ENCODE measurements around the gene PDGFB. TPM values are rescaled to one million over a fixed set of nuclear protein-coding genes. Genes with fewer than 3 reads are reported as not detected.

PDGFB gene
- total RNA-seq, 1 experiment from 2014 or later, result 2.9 TPM

GRCh38 chr22:39176714-39177455, 67.9 kb downstream of the PDGFB start:
- no peak overlapping the region for H3K4me3 ChIP-seq (ENCODE audit: low read length)

DNA sequence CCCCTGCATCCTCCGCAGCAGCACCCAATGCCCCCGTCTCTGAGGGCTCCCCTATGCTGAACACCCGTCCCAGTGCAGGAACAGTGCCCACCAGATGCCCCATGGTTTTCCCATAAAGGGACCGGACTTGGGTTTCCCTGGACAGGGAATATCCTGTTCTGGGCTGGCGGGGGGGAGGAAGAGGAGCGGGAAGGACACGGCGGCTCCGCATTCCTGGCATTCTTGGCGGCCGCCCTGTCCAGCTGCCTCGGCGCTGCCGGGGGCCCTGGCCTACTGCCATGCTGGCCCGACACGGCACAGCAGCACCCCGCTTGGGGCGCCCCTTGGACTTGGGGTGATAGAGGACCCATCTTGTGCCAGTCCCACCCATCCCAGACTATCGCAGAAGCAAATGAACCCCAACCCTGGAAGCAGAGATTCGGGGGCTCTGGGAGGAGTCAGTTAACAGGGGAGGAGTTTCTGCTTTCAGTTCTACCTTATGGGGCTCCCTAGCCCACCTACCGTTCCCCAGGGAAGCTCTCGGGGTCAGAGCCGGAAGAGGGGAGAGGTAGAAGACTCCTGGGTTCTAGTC, 68.6 kb downstream of the PDGFB start:
- no peaks in the 10 kb centered on the region for H3K9me2 ChIP-seq (replicated peaks; ENCODE audit: insufficient read depth, low read length)
- no peaks in the 10 kb centered on the region for H3K79me2 ChIP-seq (ENCODE audit: low read length)
- no peak overlapping the region for H3K4me3 ChIP-seq (ENCODE audit: low read length)
- no peak overlapping the region for H2AFZ ChIP-seq (ENCODE audit: low read length)
- H4K20me1 ChIP-seq (ENCODE audit: insufficient read depth, low read depth, low read length), result no peaks in the 10 kb centered on the region
- no peak overlapping the region for H3K27ac ChIP-seq (ENCODE audit: low read length)
- H3K9ac ChIP-seq (ENCODE audit: low read length), result no peak overlapping the region
- no peaks in the 10 kb centered on the region for H3K36me3 ChIP-seq (ENCODE audit: insufficient read depth, low read length)
- no peaks in the 10 kb centered on the region for H3K9me3 ChIP-seq (ENCODE audit: low read length)
- H3K4me1 ChIP-seq (ENCODE audit: low read length), result peaks cover 1% of the 10 kb centered on the region
- no peak for DNase-seq
- no peak overlapping the region for H3K4me2 ChIP-seq (ENCODE audit: low read depth, low read length, poor library complexity, severe bottlenecking)
- no peaks in the 10 kb centered on the region for H3K27me3 ChIP-seq (ENCODE audit: low read length)

More at GRCh38 chr22:39176714-39177455, 67.9 kb downstream of the PDGFB start:
- no peaks in the 10 kb centered on the region for H4K20me1 ChIP-seq (ENCODE audit: insufficient read depth, low read depth, low read length)
- H3K9ac ChIP-seq (ENCODE audit: low read length), result no peak overlapping the region
- no peaks in the 10 kb centered on the region for H3K27me3 ChIP-seq (ENCODE audit: low read length)
- no peaks in the 10 kb centered on the region for H3K79me2 ChIP-seq (ENCODE audit: low read length)
- no peak overlapping the region for H3K4me2 ChIP-seq (ENCODE audit: low read depth, low read length, poor library complexity, severe bottlenecking)
- no peak for DNase-seq
- no peak overlapping the region for H2AFZ ChIP-seq (ENCODE audit: low read length)
- H3K27ac ChIP-seq (ENCODE audit: low read length), result no peak overlapping the region
- H3K9me2 ChIP-seq (replicated peaks; ENCODE audit: insufficient read depth, low read length), result no peaks in the 10 kb centered on the region
- H3K4me1 ChIP-seq (ENCODE audit: low read length), result no peaks in the 10 kb centered on the region
- H3K36me3 ChIP-seq (ENCODE audit: insufficient read depth, low read length), result no peaks in the 10 kb centered on the region
- no peaks in the 10 kb centered on the region for H3K9me3 ChIP-seq (ENCODE audit: low read length)

GRCh38 chr22:39175353-39176142, 69.2 kb downstream of the PDGFB start:
- H4K20me1 ChIP-seq (ENCODE audit: insufficient read depth, low read depth, low read length), result no peaks in the 10 kb centered on the region
- H3K36me3 ChIP-seq (ENCODE audit: insufficient read depth, low read length), result no peaks in the 10 kb centered on the region
- no peak overlapping the region for H3K4me2 ChIP-seq (ENCODE audit: low read depth, low read length, poor library complexity, severe bottlenecking)
- H2AFZ ChIP-seq (ENCODE audit: low read length), result no peak overlapping the region
- H3K4me3 ChIP-seq (ENCODE audit: low read length), result no peak overlapping the region
- H3K9me3 ChIP-seq (ENCODE audit: low read length), result no peaks in the 10 kb centered on the region
- no peak for DNase-seq
- peaks cover 6% of the 10 kb centered on the region for H3K4me1 ChIP-seq (ENCODE audit: low read length)
- no peaks in the 10 kb centered on the region for H3K27me3 ChIP-seq (ENCODE audit: low read length)
- no peaks in the 10 kb centered on the region for H3K9me2 ChIP-seq (replicated peaks; ENCODE audit: insufficient read depth, low read length)
- no peak overlapping the region for H3K27ac ChIP-seq (ENCODE audit: low read length)
- no peaks in the 10 kb centered on the region for H3K79me2 ChIP-seq (ENCODE audit: low read length)
- no peak overlapping the region for H3K9ac ChIP-seq (ENCODE audit: low read length)

DNA sequence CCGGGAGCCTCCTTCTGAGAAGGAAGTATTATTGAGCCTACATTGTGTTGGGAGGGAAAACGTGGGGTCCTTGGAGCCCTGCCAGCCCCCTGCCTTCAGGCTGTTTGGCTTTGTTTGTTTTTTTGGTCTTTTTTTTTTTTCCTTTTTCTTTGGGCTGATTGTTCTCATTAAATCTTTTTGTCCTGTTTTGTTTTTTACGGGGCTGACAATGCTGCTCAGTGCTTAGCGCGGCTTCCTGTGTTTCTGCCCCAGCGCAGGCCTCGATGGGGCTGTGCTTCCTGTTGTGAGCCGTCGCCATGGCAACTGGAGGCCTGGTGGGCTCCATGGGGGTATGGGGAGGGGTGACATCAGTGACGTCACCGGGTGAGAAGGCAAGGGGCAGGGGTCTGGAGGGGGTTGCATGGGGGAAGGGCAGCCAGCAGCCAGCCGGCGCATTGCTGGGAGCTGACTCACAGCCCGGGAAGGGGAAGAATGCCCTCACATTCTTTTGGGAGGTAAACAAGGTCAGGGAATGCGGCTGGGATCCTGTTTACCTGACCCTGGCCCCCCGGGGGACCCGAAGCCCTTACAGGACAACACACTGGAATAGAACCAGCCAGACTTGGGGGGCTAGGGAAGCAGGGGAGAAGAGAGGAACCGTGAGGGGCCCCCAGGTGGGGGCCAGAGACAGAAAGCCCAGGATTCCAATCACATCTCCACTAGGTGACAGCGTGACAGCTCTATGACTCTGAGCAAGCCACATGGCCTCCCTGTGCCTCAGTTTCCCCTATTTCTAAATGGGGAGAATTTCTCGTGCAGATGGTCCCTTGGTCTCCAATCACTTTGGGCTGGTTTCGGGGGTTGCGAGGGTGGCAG, 70.1 kb downstream of the PDGFB start:
- DNase-seq, result no peak
- no peaks in the 10 kb centered on the region for H3K79me2 ChIP-seq (ENCODE audit: low read length)
- H4K20me1 ChIP-seq (ENCODE audit: insufficient read depth, low read depth, low read length), result no peaks in the 10 kb centered on the region
- H3K9ac ChIP-seq (ENCODE audit: low read length), result no peak overlapping the region
- H3K27me3 ChIP-seq (ENCODE audit: low read length), result no peaks in the 10 kb centered on the region
- no peaks in the 10 kb centered on the region for H3K36me3 ChIP-seq (ENCODE audit: insufficient read depth, low read length)
- H3K4me1 ChIP-seq (ENCODE audit: low read length), result peaks cover 6% of the 10 kb centered on the region
- no peak overlapping the region for H3K27ac ChIP-seq (ENCODE audit: low read length)
- no peak overlapping the region for H3K4me3 ChIP-seq (ENCODE audit: low read length)
- no peaks in the 10 kb centered on the region for H3K9me3 ChIP-seq (ENCODE audit: low read length)
- no peak overlapping the region for H3K4me2 ChIP-seq (ENCODE audit: low read depth, low read length, poor library complexity, severe bottlenecking)
- no peak overlapping the region for H2AFZ ChIP-seq (ENCODE audit: low read length)
- H3K9me2 ChIP-seq (replicated peaks; ENCODE audit: insufficient read depth, low read length), result no peaks in the 10 kb centered on the region

DNA sequence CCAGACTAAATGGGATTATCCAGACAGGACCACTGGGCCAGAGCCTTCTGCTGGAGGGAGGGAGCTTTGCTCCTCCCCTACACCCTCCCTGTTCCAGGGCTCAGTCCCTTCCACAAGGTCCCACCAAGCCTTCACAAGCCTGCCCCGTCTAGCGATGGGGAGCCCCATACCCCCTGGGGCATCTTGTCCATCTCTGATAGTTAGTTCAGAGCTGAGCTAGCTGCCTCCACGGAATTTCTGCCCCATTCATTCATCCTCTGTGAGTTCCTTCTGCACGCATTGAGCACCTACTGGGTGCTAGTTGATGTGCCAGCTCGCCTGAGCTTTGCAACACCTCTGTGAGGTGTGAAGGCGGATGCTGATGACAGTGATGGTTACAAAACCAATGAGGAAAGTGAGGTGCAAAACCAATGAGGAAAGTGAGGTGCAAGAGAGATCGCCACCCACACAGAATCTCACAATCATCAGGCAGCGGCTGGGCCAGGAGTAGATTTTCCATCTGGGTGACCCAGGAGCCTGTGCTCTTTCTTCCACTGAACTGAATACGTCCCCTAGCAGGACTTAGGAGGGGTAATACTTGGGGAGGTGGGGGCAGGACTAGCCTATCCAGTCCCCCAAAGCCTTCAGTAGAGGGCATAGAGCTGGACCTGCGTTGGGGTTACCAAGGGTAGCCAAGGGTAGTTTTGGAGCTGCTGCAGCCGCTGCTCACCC, 70.8 kb downstream of the PDGFB start:
- no peak for DNase-seq
- Histone ChIP-seq H3K36me3 (ENCODE audit: insufficient read depth, low read length) (no peaks in the 10 kb centered on the region), H3K9me3 (ENCODE audit: low read length) (no peaks in the 10 kb centered on the region), H3K9me2 (replicated peaks; ENCODE audit: insufficient read depth, low read length) (no peaks in the 10 kb centered on the region), H3K9ac (ENCODE audit: low read length) (no peak overlapping the region), H4K20me1 (ENCODE audit: insufficient read depth, low read depth, low read length) (no peaks in the 10 kb centered on the region), H2AFZ (ENCODE audit: low read length) (no peak overlapping the region), H3K27me3 (ENCODE audit: low read length) (no peaks in the 10 kb centered on the region), H3K4me2 (ENCODE audit: low read depth, low read length, poor library complexity, severe bottlenecking) (no peak overlapping the region), H3K27ac (ENCODE audit: low read length) (no peak overlapping the region), H3K4me3 (ENCODE audit: low read length) (no peak overlapping the region), H3K4me1 (ENCODE audit: low read length) (peaks cover 6% of the 10 kb centered on the region), H3K79me2 (ENCODE audit: low read length) (no peaks in the 10 kb centered on the region)

Other genes starting within 250 kb of the PDGFB start
- gene APOBEC3C, start 230.7 kb downstream of the PDGFB start, total RNA-seq (2014; rRNA removed; shearing (Covaris generic); ENCODE audit: low replicate concordance), result 6.2 TPM in 2 replicates
- gene APOBEC3D, start 223.9 kb downstream of the PDGFB start, total RNA-seq (2014; rRNA removed; shearing (Covaris generic); ENCODE audit: low replicate concordance), result 2.1 and 4.3 TPM in 2 replicates
- gene APOBEC3F, start 204.1 kb downstream of the PDGFB start, total RNA-seq (2014; rRNA removed; shearing (Covaris generic); ENCODE audit: low replicate concordance), result 0.93 and 2.6 TPM in 2 replicates
- 6.0 and 6.5 TPM in 2 replicates for gene APOBEC3G, start 167.7 kb downstream of the PDGFB start, total RNA-seq (2014; rRNA removed; shearing (Covaris generic); ENCODE audit: low replicate concordance)
- not detected in 2 replicates for gene APOBEC3H, start 147.7 kb downstream of the PDGFB start, total RNA-seq (2014; rRNA removed; shearing (Covaris generic); ENCODE audit: low replicate concordance)
- 1.7 and 3.5 TPM in 2 replicates for gene CBX7, start 92.3 kb downstream of the PDGFB start, total RNA-seq (2014; rRNA removed; shearing (Covaris generic); ENCODE audit: low replicate concordance)
- gene RPL3, start 74.6 kb upstream of the PDGFB start, total RNA-seq (2014; rRNA removed; shearing (Covaris generic); ENCODE audit: low replicate concordance), result 1,770 and 3,552 TPM in 2 replicates
- gene SYNGR1, start 105.0 kb upstream of the PDGFB start, total RNA-seq (2014; rRNA removed; shearing (Covaris generic); ENCODE audit: low replicate concordance), result 37.2 and 47.7 TPM in 2 replicates
- 11.0 and 15.9 TPM in 2 replicates for gene TAB1, start 154.8 kb upstream of the PDGFB start, total RNA-seq (2014; rRNA removed; shearing (Covaris generic); ENCODE audit: low replicate concordance)
- gene MGAT3, start 212.0 kb upstream of the PDGFB start, total RNA-seq (2014; rRNA removed; shearing (Covaris generic); ENCODE audit: low replicate concordance), result 34.8 and 52.7 TPM in 2 replicates

Measured in Karpas-422 (cell line).